Superior temporal gyrus (tissue), 1 donor: Measurements from ENCODE around the gene MFSD6.
A peak's percentile ranks its signal among the peaks of the same experiment; 100 is the strongest.

Experiments
- DNase-seq: peaks from one replicate; pipeline ENCODE4 v3.0.0-alpha.2; 2016; ENCODE audit errors: extremely low spot score

Gene MFSD6

GRCh38 chr2:190436557-190436956 lies 28.4 kb downstream of the MFSD6 start:
- no peak for DNase-seq

DNA sequence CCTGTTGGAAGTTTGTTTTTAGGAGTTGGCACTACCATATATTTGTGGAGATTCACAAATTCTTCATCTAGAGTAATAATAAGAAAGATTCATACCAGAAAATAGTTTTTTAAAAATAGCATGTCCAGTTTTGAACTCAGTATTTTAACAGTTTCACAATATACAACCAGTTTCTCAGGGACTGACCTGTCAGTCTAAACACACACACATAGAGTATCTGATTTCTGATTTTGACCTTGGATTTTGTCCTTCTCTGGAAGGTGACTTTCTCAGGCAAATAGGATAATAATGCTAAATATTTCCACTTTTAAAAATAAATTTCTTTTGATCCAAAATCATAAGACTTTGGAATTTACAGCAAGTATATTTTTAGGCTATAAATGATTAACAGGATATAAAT lies 32.0 kb downstream of the MFSD6 start:
- DNase-seq, result no peak

DNA sequence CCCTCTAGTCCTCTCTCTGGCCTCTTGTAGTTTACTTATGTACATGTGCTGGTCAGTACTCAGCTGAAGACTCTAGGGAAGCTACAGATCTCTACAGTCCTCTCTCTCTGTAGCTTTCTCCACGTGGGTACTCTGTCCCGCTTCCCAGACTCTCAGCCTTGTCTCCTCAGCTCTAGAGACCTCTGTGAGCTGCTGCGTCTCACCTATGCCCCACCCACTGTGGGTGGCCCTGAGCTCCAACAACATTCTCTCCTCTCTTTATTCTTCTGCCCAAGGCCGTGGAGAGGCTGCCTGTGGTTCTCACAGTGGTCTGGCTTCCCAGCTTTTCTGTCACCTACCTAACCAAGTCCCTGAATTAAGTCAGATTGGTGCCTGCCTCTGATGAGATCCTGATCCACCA lies 33.4 kb downstream of the MFSD6 start:
- no peak for DNase-seq

GRCh38 chr2:190443055-190443454 lies 34.9 kb downstream of the MFSD6 start:
- no peak for DNase-seq

DNA sequence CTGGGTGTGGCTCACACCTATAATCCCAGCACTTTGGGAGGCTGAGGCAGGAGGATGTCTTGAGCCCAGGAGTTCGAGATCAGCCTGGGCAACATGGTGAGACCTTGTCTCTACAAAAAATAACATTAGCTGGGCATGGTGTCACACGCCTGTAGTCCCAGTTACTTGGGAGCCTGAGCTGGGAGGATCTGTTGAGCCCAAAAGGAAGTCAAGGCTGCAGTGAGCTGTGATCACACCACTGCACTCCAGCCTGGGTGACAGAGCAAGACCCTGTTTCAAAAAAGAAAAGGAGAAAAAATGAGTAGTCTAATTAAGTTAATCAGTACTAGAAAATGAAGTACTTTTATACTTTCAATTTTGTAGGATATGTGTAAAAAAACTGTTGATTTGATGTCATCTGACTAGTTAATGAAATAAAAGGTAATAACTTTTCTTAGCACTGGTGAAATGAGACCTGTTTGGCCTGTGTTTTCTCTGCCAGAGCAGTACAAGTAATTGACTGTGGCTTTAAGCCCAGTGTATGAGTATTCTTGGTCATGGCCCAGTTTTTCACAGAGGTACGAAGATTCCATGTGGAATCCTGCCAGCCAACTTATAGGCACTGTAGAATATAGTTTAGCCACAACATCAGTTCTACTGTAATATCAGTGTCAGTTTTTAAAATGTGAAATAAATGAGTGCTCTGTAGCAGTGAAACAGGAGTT lies 35.8 kb downstream of the MFSD6 start:
- DNase-seq, result peak; percentile 77

GRCh38 chr2:190444976-190445375 lies 36.8 kb downstream of the MFSD6 start:
- DNase-seq, result no peak

- peak; percentile 50 for DNase-seq
Measured at GRCh38 chr2:190446193-190446592, 38.0 kb downstream of the MFSD6 start.

- peak; percentile 60 for DNase-seq
Measured at GRCh38 chr2:190446750-190447516, 38.8 kb downstream of the MFSD6 start.

DNA sequence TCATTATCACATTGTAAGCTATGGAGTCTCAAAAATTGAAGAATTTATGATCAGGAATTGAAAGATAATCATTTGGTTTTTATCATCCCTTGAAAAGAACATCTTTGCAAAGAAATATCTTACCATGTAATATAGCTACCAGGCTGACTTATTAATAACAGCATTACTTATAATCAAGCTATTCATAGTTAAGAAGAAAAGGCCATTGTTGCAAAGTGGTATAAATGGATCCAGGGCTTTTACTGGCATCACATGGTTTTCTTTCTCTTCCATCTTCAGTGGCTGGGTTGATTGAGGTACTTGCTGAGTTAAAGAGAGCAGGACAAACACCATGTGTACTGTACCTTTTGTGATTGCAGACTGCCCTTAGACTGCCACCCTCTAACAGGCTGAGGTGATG lies 39.6 kb downstream of the MFSD6 start:
- peak; percentile 76 for DNase-seq

GRCh38 chr2:190449925-190450324 lies 41.8 kb downstream of the MFSD6 start:
- DNase-seq, result no peak

DNA sequence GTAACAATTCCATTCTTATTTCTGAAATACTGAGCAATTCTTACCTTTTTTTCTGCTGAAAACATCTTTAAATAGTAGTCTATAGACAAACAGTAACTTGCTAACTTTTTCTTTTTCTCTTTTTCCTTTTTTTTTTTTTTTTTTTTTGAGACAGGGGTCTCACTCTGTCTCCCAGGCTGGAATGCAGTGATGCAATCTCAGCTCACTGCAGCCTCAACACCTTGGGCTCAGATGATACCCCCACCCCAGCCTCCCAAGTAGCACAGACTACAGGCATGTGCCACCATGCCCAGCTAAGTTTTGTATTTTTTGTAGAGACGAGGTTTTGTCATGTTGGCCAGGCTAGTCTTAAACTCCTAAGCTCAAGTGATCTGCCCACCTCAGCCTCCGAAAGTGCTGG lies 42.2 kb downstream of the MFSD6 start:
- DNase-seq, result no peak

DNA sequence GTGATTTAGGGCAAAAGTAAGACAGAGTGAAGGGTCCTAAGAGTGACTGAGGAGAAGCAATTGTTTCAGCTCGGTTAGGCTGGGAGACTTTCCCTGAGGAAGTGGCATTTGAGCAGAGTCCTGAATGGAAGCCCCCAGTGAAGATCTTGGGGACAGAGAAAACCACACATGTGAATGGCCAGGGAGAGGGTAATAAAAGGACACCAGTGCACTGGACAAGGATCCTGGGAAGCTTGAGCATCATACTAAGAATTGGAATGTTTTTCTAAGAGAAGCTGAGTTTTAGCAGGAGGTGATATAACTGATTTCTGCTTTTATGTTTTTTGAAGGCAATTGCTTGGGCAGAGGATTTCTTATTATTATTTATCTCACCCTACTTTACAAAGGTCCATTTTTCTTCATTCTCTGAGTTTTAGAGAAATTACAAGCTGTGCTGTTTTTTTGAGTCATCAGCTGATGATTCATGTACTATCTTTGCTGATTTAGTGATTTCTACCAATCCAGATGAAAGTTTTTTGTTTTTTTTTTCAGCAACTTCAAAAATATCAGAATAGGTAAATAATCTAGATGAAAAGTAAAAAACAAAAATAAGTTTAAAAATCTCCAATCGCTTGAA lies 43.5 kb downstream of the MFSD6 start:
- DNase-seq, result peak; percentile 57

GRCh38 chr2:190452433-190452832 lies 44.3 kb downstream of the MFSD6 start:
- DNase-seq, result no peak

DNA sequence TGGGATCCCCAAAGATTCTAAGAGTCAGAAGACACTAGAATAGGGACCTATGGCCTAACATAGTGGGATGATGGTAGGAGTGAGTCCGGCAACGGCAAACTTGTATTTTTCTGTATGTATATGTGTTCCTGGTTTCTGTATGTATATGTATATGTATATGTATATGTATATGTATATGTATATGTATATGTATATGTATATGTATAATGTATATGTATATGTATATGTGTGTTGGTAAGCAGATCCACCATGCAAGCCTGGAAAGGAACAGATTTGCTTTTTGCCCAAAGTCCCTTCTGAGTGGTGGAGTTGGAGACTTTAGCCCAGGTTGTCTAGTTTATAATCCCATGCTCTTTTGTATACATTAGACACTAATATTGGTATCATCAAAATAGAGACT lies 46.6 kb downstream of the MFSD6 start:
- no peak for DNase-seq

GRCh38 chr2:190455358-190456095 lies 47.4 kb downstream of the MFSD6 start:
- DNase-seq, result no peak

DNA sequence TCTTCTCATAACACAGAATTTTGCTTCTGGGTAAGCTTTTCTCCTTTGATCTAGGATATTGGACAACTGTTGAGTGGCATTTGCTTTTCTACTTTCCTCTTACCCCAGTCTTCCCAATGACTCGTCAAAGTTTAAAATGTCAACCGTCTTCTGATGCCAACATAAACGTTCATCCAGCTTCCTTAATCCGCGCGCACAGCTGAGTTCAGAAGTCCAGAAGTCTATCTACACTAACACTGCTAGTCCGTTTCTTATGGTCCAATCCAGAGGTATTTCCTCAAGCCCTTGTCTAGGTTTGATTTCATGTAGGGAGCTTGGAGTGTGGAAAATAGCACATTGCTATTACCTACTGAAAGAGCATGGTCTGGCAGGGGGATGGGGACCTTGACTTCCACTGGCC lies 48.7 kb downstream of the MFSD6 start:
- DNase-seq, result no peak

GRCh38 chr2:190457256-190457655 lies 49.1 kb downstream of the MFSD6 start:
- no peak for DNase-seq

GRCh38 chr2:190458352-190459107 lies 50.4 kb downstream of the MFSD6 start:
- DNase-seq, result no peak

- DNase-seq, result no peak
Measured at GRCh38 chr2:190459881-190460280, 51.7 kb downstream of the MFSD6 start.

DNA sequence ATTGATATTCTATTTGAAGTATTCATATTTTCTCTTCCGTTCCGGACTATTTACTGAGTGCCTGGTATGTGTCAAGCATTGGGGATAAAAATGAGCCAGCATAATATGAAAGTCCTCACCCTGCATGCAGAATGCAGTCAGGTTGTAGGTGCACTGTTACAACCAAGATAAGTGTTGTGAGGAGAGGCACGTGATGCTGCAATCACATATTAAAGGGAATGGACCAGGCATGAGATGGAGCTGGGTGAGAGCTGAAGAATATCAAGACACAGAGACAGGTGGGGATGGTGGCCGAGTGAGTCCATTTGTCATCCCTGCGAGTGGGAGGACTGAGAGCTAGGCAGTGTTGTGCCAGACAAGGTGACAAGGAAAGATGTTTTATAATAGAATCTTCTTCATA lies 52.3 kb downstream of the MFSD6 start:
- no peak for DNase-seq

DNA sequence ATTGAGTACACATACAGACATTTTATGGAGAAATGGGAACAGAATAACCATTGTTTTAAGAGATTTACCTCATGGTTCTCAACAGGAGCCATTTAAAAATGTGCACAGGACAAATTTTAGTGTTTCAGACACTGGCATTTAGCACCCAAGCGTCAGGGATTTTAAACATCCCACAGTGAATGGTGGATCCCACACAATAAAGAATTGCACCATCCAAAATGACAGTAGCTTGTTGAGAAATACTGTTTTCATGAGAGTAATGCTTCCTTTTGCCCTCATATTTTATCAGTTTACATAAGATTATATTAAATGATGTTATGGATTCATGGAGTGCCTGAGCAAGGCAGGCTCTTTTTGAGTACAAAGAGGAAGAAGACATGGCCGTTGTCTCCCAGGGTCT lies 54.0 kb downstream of the MFSD6 start:
- DNase-seq, result no peak

DNA sequence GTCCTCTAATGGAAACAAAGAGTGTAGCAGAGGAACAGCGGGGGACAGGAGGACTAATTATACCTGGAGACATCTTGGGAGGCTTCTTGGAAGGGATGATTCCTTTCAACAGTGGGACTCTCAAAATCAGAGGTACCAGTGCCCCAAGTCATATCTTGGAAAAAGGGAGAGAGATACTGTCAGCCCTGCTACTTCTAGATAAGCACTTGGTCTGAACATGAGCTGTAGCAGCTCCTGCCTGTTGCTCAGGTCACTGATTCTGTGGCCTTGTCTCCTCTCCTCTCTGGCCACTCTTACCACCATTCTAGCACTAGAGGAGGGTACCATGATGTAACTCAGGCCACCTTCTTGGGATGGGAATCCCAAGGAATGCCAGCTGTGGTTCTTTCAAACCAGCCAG lies 54.5 kb downstream of the MFSD6 start:
- DNase-seq, result no peak
